HCT116 (cell line): Measurements from ENCODE around the gene FOXP1. TPM values are rescaled to one million over a fixed set of nuclear protein-coding genes. Genes with fewer than 3 reads are reported as not detected.

Experiments used
- ATAC-seq: fragments of 200-7000 bp; cut with Tn5 transposase; 2 replicates; pipeline ENCODE4 v1.9.1; 2020; ENCODE audit warnings: mild to moderate bottlenecking, moderate library complexity
- BruUV-seq: library from RNA; stranded (reverse); fragments of 400-500 nt; replicated peaks from 2 replicates; lab custom pipeline; 2021; lab: Mats Ljungman, UMichigan
- CTCF ChIA-PET: fragments of 300-600 bp; sonication (Branson Sonifier 250); formaldehyde crosslinking; loops from one replicate; lab custom pipeline; 2021; ENCODE audit warnings: antibody characterized with exemption; lab: Charles Lee
- POLR2A ChIA-PET: fragments of 300-600, 350-600 bp; sonication (Branson Sonifier 250); formaldehyde crosslinking; loops from one replicate; lab custom pipeline; 2021; ENCODE audit warnings: antibody characterized with exemption; lab: Charles Lee
- RAD21 ChIA-PET, 2 experiments: fragments of 300-600 bp; sonication (Branson Sonifier 250); formaldehyde crosslinking; loops; one replicate each; lab custom pipeline; 2023; ENCODE audit warnings: low total read pairs in 2 of 2; ENCODE audit not compliant: uncharacterized antibody in 2 of 2, unreplicated experiment in 2 of 2, low non-redundant PET in 1 of 2; lab: Charles Lee
- DNase-seq: peaks from one replicate; pipeline ENCODE4 v3.0.0-alpha.2; 2010; ENCODE audit warnings: low read depth, low spot score
- H2AFZ ChIP-seq: fragments of 200-600 bp; shearing (Covaris generic), sonication (generic); 2 replicates; pipeline ENCODE4 v1.6.1; 2017; ENCODE audit warnings: low read depth, mixed run types, mixed read lengths, antibody characterized with exemption, low read length; ENCODE audit not compliant: poor library complexity, severe bottlenecking
- H3K27ac ChIP-seq: 2 replicates; pipeline ENCODE4 v1.5.1; 2012; ENCODE audit warnings: low read depth, low read length
- H3K27me3 ChIP-seq: fragments of 200-600 bp; sonication (generic); 2 replicates; pipeline ENCODE4 v1.6.1; 2016; ENCODE audit warnings: mixed run types, low read length, mixed read lengths; ENCODE audit not compliant: insufficient read depth
- H3K36me3 ChIP-seq, 2 experiments: fragments of 200-500 bp in 1 of 2; fragments of 200-600 bp in 1 of 2; sonication (Bioruptor generic) in 1 of 2; sonication (generic) in 1 of 2; 2 replicates each; pipeline versions ENCODE4 v1.5.1 to v1.6.1; 2014 to 2016; ENCODE audit warnings: low read length in 2 of 2, inconsistent platforms in 1 of 2, mixed read lengths in 1 of 2, mixed run types in 1 of 2; ENCODE audit not compliant: insufficient read depth in 2 of 2, control insufficient read depth in 1 of 2
- H3K4me1 ChIP-seq, 2 experiments: fragments of 200-600 bp in 1 of 2; sonication (generic) in 1 of 2; 2 replicates each; pipeline versions ENCODE4 v1.5.1 to v1.6.1; 2012 to 2017; ENCODE audit warnings: low read length in 2 of 2, inconsistent platforms in 1 of 2, mild to moderate bottlenecking in 1 of 2, mixed read lengths in 1 of 2, mixed run types in 1 of 2, moderate library complexity in 1 of 2; ENCODE audit not compliant: insufficient read depth in 2 of 2, control insufficient read depth in 1 of 2
- H3K4me2 ChIP-seq: fragments of 200-600 bp; sonication (generic); 2 replicates; pipeline ENCODE4 v1.6.1; 2017; ENCODE audit warnings: mixed run types, low read length, mixed read lengths
- H3K4me3 ChIP-seq, 2 experiments: fragments of 200-600 bp in 1 of 2; sonication (generic) in 1 of 2; replicated peaks in 1 of 2; 2 replicates each; pipeline ENCODE4 v1.5.1; 2011 to 2016; ENCODE audit warnings: low read length in 2 of 2, control low read depth in 1 of 2, low read depth in 1 of 2, mild to moderate bottlenecking in 1 of 2, mixed read lengths in 1 of 2, mixed run types in 1 of 2
- H3K79me2 ChIP-seq: fragments of 200-600 bp; sonication (generic); 2 replicates; pipeline ENCODE4 v1.6.1; 2017; ENCODE audit warnings: mild to moderate bottlenecking, mixed run types, low read length, moderate library complexity, mixed read lengths; ENCODE audit not compliant: insufficient read depth
- H3K9ac ChIP-seq: fragments of 200-600 bp; sonication (generic); 2 replicates; pipeline ENCODE4 v1.6.1; 2016; ENCODE audit warnings: low read length, mixed read lengths
- H3K9me2 ChIP-seq: fragments of 200-600 bp; sonication (generic), shearing (Covaris generic); 2 replicates; pipeline ENCODE4 v1.6.1; 2017; ENCODE audit warnings: mixed run types, mild to moderate bottlenecking, moderate library complexity; ENCODE audit not compliant: insufficient read depth
- H3K9me3 ChIP-seq, 2 experiments: fragments of 200-500 bp in 1 of 2; fragments of 200-600 bp in 1 of 2; sonication (Bioruptor generic) in 1 of 2; sonication (generic) in 1 of 2; 2 replicates each; pipeline ENCODE4 v1.6.1; 2014 to 2017; ENCODE audit warnings: low read length in 2 of 2, mixed read lengths in 2 of 2, inconsistent platforms in 1 of 2, low read depth in 1 of 2, mild to moderate bottlenecking in 1 of 2, mixed run types in 1 of 2, moderate library complexity in 1 of 2; ENCODE audit not compliant: control insufficient read depth in 1 of 2, insufficient read depth in 1 of 2
- H4K20me1 ChIP-seq: fragments of 200-600 bp; sonication (generic), shearing (Covaris generic); 2 replicates; pipeline ENCODE4 v1.6.1; 2017; ENCODE audit warnings: mixed run types, mild to moderate bottlenecking, moderate library complexity; ENCODE audit not compliant: insufficient read depth
- ATF3 ChIP-seq: IDR thresholded peaks from 2 replicates; pipeline ENCODE4 v1.6.1; 2012
- CBX3 ChIP-seq: IDR thresholded peaks from 2 replicates; pipeline ENCODE4 v1.6.1; 2012; ENCODE audit warnings: low read depth
- EGR1 ChIP-seq: IDR thresholded peaks from 2 replicates; pipeline ENCODE4 v1.6.1; 2012; ENCODE audit warnings: low read depth
- FOSL1 ChIP-seq: IDR thresholded peaks from 2 replicates; pipeline ENCODE4 v1.6.1; 2012; ENCODE audit warnings: low read depth
- MAX ChIP-seq: IDR thresholded peaks from 2 replicates; pipeline ENCODE4 v1.6.1; 2012
- RAD21 ChIP-seq: IDR thresholded peaks from 2 replicates; pipeline ENCODE4 v1.6.1; 2012; ENCODE audit warnings: low read depth, mild to moderate bottlenecking
- SIN3A ChIP-seq: IDR thresholded peaks from 2 replicates; pipeline ENCODE4 v1.6.1; 2012; ENCODE audit warnings: low read depth
- SP1 ChIP-seq: IDR thresholded peaks from 2 replicates; pipeline ENCODE4 v1.6.1; 2012; ENCODE audit warnings: low read depth
- TCF7L2 ChIP-seq: IDR thresholded peaks from 2 replicates; pipeline ENCODE4 v1.7.0; 2011; ENCODE audit warnings: borderline replicate concordance, inconsistent platforms; ENCODE audit not compliant: insufficient read depth, insufficient read length; ENCODE audit errors: extremely low read depth
- ZFX ChIP-seq: fragments of 450-650 bp; IDR thresholded peaks from 2 replicates; pipeline ENCODE4 v1.6.1; 2017
- ZNF274 ChIP-seq: fragments of 200-500 bp; sonication (Bioruptor generic); IDR thresholded peaks from 2 replicates; pipeline ENCODE4 v1.6.1; 2014; ENCODE audit warnings: mild to moderate bottlenecking, low read depth, low read length, inconsistent platforms
- intact Hi-C: fragments of 100-400 bp; cut with micrococcal nuclease; formaldehyde crosslinking; loops from 2 replicates; pipeline ENCODE4 v1.10.0; 2022
- total RNA-seq: library from RNA; stranded (reverse); gene quantifications from one replicate; pipeline ENCODE4 v1.2.1, GENCODE V29; 2021; ENCODE audit not compliant: unreplicated experiment

Gene FOXP1
- total RNA-seq, 1 experiment from 2014 or later = 11.4 TPM

- Histone ChIP-seq H3K9ac (no peak overlapping the region), H3K4me2 (no peak overlapping the region), H3K79me2 (no peaks in the 10 kb centered on the region), H3K9me3 (no peaks in the 10 kb centered on the region), H4K20me1 (no peaks in the 10 kb centered on the region), H3K36me3 (no peaks in the 10 kb centered on the region), H3K4me3 (no peak overlapping the region), H2AFZ (no peak overlapping the region), H3K27me3 (no peaks in the 10 kb centered on the region), H3K27ac (no peak overlapping the region), H3K9me2 (no peaks in the 10 kb centered on the region), H3K4me1 (no peaks in the 10 kb centered on the region)
- no peak for ATAC-seq
- intact Hi-C loops = no loop called here
- BruUV-seq = no TSS peak
- no peak for TF ChIP-seq SIN3A
- TF ChIP-seq RAD21 = no peak
- no peak for TF ChIP-seq EGR1
- DNase-seq = no peak
- ChIA-PET POLR2A (no interaction called here), CTCF (no interaction called here), RAD21 (no interaction called here)
Measured at GRCh38 chr3:71409352-71409751, 174.2 kb downstream of the FOXP1 start.

- TF ChIP-seq ZNF274 = no peak
- no peak for TF ChIP-seq ZFX
- TF ChIP-seq CBX3 = no peak
- TF ChIP-seq SIN3A = no peak
- no peak for TF ChIP-seq MAX
- TF ChIP-seq EGR1 = no peak
- no peak for TF ChIP-seq FOSL1
- no peak for TF ChIP-seq ATF3
- TF ChIP-seq SP1 = no peak
- no peak for TF ChIP-seq RAD21
- no peak for TF ChIP-seq TCF7L2
- no peak for DNase-seq
- Histone ChIP-seq H3K27ac (no peak overlapping the region), H3K4me2 (no peak overlapping the region), H3K27me3 (no peaks in the 10 kb centered on the region), H3K36me3 (no peaks in the 10 kb centered on the region), H3K4me1 (no peaks in the 10 kb centered on the region), H2AFZ (no peak overlapping the region), H4K20me1 (no peaks in the 10 kb centered on the region), H3K4me3 (no peak overlapping the region), H3K79me2 (no peaks in the 10 kb centered on the region), H3K9me3 (no peaks in the 10 kb centered on the region), H3K9me2 (no peaks in the 10 kb centered on the region), H3K9ac (no peak overlapping the region)
- ChIA-PET RAD21 (no interaction called here), CTCF (no interaction called here), POLR2A (no interaction called here)
- no peak for ATAC-seq
- no TSS peak for BruUV-seq
- intact Hi-C loops = no loop called here
Measured at GRCh38 chr3:71408903-71409302, 174.6 kb downstream of the FOXP1 start.
